Progenitor cell of endocrine pancreas (in vitro differentiated cells): ENCODE results near the gene CELSR1. TPM values are rescaled to one million over a fixed set of nuclear protein-coding genes. Genes with fewer than 3 reads are reported as not detected.
A peak's percentile ranks its signal among the peaks of the same experiment; 100 is the strongest.

ENCODE experiments used
- DNase-seq: peaks from one replicate; pipeline ENCODE4 v3.0.0; 2021; ENCODE audit warnings: low spot score; ENCODE audit not compliant: unreplicated experiment
- H3K27ac Mint-ChIP-seq: 2 replicates; pipeline ENCODE4 v1.8.0; 2021; ENCODE audit warnings: mild to moderate bottlenecking, moderate library complexity, mixed read lengths
- H3K27me3 Mint-ChIP-seq: 2 replicates; pipeline ENCODE4 v1.8.0; 2021; ENCODE audit warnings: mixed read lengths
- H3K36me3 Mint-ChIP-seq: 2 replicates; pipeline ENCODE4 v1.8.0; 2022; ENCODE audit warnings: mixed read lengths; ENCODE audit not compliant: insufficient read depth
- H3K4me1 Mint-ChIP-seq: 2 replicates; pipeline ENCODE4 v1.8.0; 2021; ENCODE audit warnings: low read depth, mixed read lengths
- H3K4me3 Mint-ChIP-seq: 2 replicates; pipeline ENCODE4 v1.8.0; 2021; ENCODE audit warnings: low read depth, mild to moderate bottlenecking, moderate library complexity, mixed read lengths
- H3K9me3 Mint-ChIP-seq: 2 replicates; pipeline ENCODE4 v1.8.0; 2021; ENCODE audit warnings: low read depth, mixed read lengths
- total RNA-seq: library from RNA; stranded (reverse); gene quantifications from 2 replicates; pipeline ENCODE4 v1.2.1, GENCODE V29; 2021
- TF ChIP-seq, protein P1 (sequence below): fragments of 200-600 bp; sonication (generic); IDR thresholded peaks from one replicate; pipeline ENCODE4 v1.5.0; 2021; ENCODE audit warnings: antibody characterized with exemption, mild to moderate bottlenecking; ENCODE audit not compliant: unreplicated experiment

The CELSR1 gene
- total RNA-seq, 1 donor from 2014 or later = 20.9 TPM

DNA sequence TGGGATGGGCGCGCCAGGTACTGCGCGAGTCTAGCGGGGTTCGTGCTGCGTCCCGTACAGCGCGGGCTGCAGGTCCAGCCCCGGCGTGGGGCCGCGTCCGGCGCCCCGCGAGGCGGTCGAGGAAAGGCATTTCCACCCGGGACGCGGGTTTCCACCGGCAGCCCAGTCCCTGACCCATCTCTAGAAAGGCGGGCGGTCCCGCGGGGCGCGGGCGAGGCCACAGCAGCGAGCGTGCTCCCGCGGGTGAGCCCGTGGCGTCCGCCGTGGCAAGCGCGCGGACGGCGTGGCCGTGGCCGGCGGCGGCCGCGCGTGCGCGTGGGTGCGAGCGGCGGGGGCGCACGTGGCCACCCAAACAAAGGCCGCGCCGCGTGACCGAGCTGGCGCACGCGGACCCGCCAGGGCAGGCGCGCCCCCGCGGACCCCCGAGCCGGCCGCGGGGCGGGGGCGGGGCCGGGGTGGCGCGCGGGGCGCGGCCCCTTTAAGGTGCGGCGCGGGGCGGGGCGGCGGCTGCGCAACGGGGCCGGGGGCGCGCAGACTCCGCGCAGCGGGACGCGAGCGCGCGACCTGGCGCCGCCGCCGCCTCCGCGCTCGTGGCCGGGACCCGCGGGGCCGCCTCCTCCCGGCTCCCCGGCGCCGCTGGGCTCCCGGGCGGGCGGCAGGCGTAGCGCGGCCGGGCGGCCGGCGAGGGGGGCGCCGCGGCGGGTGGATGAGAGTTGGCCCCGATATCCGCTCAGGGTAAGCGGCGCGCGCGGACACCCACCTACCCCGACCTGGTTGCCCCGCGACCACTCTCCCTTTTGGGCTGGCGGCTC lies 39.3 kb upstream of the CELSR1 start:
- H3K9me3 Mint-ChIP-seq = no peaks in the 10 kb centered on the region
- peaks cover 42% of the 10 kb centered on the region for H3K4me1 Mint-ChIP-seq
- H3K27me3 Mint-ChIP-seq = no peaks in the 10 kb centered on the region
- H3K36me3 Mint-ChIP-seq = no peaks in the 10 kb centered on the region
- H3K4me3 Mint-ChIP-seq = peak overlapping the region; percentile 76
- peak; percentile 34 for DNase-seq
- no peak overlapping the region for H3K27ac Mint-ChIP-seq
- TF ChIP-seq, protein P1, sequence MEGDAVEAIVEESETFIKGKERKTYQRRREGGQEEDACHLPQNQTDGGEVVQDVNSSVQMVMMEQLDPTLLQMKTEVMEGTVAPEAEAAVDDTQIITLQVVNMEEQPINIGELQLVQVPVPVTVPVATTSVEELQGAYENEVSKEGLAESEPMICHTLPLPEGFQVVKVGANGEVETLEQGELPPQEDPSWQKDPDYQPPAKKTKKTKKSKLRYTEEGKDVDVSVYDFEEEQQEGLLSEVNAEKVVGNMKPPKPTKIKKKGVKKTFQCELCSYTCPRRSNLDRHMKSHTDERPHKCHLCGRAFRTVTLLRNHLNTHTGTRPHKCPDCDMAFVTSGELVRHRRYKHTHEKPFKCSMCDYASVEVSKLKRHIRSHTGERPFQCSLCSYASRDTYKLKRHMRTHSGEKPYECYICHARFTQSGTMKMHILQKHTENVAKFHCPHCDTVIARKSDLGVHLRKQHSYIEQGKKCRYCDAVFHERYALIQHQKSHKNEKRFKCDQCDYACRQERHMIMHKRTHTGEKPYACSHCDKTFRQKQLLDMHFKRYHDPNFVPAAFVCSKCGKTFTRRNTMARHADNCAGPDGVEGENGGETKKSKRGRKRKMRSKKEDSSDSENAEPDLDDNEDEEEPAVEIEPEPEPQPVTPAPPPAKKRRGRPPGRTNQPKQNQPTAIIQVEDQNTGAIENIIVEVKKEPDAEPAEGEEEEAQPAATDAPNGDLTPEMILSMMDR = no peak

DNA sequence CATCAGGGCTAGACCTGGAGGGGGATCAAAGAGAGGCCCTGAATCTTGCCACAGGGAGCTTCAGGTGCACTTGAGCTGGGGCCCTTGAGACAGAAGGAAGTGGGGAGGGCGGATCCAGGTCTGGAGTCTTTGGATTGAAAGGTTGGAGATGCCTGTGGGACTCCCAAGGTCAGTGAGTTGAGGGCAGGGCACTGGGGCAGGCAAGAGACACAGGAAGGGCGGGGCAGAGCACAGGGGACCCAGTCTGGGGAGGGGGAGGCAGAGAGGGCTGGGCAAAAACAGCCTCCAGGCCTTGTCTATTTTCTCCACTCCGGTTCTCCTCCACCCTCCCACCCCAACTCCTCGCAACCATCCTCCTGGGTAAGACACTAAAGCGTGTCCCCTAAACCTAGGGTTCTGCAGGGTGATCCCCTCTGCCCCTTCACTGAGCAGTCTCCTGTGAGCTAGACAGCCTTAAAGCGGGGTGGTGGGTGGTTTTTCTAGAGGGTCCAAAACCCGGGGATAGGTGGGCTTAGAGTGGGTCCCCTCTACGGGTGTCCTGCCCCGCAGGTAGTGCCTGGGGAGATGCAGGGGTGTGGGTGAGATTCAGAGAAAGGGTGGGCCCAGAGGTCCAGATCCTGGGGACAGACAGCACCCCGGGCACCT lies 38.6 kb upstream of the CELSR1 start:
- no peaks in the 10 kb centered on the region for H3K36me3 Mint-ChIP-seq
- TF ChIP-seq, protein P1 = no peak
- no peaks in the 10 kb centered on the region for H3K27me3 Mint-ChIP-seq
- H3K4me3 Mint-ChIP-seq = peak overlapping the region; percentile 76
- DNase-seq = no peak
- no peaks in the 10 kb centered on the region for H3K9me3 Mint-ChIP-seq
- peaks cover 42% of the 10 kb centered on the region for H3K4me1 Mint-ChIP-seq
- peak overlapping the region; percentile 86 for H3K27ac Mint-ChIP-seq

DNA sequence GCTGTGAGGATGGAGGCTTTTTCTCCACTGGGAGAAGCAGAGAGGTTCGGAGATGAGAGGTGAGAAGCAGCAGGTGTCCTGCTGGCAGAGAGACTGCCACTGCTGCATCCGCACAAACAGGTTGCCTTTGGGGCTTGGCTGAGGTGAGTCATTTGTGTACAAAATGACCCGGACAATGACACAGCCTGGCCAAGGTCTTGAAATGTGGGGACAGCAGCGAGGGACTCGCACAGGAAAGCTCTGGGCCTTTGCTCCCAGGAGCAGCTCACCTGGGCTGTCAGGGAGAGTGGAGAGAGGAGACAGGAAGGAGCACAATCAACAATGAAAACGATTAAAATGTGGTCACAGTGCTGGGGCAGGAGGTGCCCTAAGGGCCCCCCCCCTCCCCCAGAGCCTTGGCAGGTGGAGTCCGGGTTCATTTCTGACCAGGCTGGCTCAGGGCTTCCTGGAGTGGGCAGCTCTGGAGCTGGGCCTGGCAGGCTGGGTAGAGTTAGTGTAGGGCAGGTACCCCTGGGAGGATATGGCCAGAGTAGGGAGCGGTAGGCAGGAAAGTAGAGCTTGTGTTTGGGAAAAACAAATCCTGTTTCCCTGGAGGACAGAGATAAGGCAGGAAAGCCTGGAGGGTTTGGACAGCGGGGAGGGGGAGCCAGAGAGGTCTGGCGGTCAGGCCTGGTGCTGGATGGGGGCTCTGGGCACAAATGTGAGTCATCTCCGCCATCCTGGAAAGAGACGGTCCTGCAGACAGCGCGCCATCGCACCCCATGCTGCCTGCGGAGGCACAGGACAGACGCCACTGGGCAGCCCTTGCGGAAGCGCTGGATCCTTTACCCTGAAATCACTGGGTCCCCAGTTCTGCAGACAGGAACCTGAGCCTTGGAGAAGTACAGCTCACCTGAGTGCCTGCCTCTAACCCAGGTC lies 37.8 kb upstream of the CELSR1 start:
- DNase-seq = no peak
- Mint-ChIP-seq H3K27me3 (no peaks in the 10 kb centered on the region), H3K27ac (peak overlapping the region; percentile 86), H3K9me3 (no peaks in the 10 kb centered on the region), H3K4me1 (peaks cover 39% of the 10 kb centered on the region), H3K4me3 (peak overlapping the region; percentile 76), H3K36me3 (no peaks in the 10 kb centered on the region)
- TF ChIP-seq, protein P1 = no peak

DNA sequence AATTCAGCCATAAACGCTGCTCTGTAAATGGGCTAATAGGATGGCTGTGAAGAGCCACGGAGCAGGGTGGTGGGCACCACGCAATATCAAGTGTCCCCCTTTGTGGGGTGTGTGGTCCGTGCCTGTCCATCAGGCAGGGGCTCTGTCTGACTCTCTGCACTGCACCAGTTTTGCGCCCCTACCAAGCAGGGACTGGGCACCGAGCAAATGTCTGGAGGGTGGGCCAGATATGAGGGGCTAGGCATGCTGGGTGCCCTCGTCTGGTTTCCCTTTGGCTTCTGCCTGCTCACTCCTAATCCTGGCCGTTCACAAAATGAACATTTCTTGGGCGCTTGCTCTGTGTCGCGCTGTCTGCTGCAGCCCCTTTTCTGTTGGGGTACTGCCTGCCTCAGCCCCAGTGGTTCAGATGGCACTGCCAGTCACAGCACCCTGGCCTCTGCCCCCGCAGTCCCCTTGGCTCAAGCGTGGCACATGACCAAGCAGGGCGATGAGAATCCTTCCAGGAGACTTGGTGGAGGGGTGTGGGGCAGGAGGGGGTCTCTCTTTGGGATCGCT lies 37.1 kb upstream of the CELSR1 start:
- H3K4me1 Mint-ChIP-seq = peaks cover 32% of the 10 kb centered on the region
- peak overlapping the region; percentile 76 for H3K4me3 Mint-ChIP-seq
- H3K9me3 Mint-ChIP-seq = no peaks in the 10 kb centered on the region
- TF ChIP-seq, protein P1 = no peak
- no peaks in the 10 kb centered on the region for H3K36me3 Mint-ChIP-seq
- DNase-seq = no peak
- H3K27ac Mint-ChIP-seq = peak overlapping the region; percentile 86
- H3K27me3 Mint-ChIP-seq = no peaks in the 10 kb centered on the region
